ENCODE data around the gene PARD3B.
"Not testable (repeated sequence)": the region's sequence is repeated elsewhere in the genome, so short reads cannot be mapped to it uniquely, and the experiment has no call there.

PARD3B gene

DNA sequence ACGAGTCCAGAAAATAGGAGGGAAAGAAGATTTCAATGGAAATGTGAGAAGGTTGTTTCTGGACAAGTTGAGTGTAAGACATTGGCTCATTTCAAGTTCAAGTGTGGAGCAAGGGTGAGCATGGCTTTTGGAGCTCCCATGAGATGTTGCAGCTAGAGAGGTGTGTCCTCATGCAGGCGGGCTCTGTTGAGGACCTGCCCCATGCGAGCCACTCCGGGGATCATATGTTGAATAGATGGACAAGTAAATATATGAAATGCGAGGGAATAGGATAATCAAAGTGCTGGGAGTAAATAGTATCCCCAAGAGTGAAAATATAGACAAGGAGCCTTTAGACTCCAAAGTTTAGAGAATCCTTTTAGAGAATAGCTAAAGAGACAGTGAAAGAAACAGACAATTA, 936.6 kb downstream of the PARD3B start:
- no peak for DNase-seq

GRCh38 chr2:205482399-205483081, 937.3 kb downstream of the PARD3B start:
- peak; percentile 35 for DNase-seq

DNA sequence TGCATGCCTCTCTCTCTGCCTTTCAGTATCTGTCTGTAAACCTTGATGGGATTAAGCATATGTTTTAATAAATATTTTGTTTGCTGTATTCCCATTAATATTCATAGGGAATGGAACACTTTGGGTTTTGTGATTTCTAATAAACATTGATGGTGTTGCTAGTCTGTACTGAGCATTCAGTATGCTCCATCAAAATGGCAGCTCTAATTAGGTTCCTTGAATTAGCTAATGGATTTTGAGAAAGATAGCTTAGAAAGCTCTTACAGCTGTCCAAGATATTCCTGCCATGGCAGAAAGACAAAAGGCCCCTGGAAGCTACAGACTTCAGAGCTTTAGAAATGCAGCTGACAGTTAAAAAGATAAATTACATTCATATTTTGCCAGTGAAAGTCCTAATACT, 937.8 kb downstream of the PARD3B start:
- no peak for DNase-seq

GRCh38 chr2:205484215-205484614, 938.9 kb downstream of the PARD3B start:
- DNase-seq = no peak

DNA sequence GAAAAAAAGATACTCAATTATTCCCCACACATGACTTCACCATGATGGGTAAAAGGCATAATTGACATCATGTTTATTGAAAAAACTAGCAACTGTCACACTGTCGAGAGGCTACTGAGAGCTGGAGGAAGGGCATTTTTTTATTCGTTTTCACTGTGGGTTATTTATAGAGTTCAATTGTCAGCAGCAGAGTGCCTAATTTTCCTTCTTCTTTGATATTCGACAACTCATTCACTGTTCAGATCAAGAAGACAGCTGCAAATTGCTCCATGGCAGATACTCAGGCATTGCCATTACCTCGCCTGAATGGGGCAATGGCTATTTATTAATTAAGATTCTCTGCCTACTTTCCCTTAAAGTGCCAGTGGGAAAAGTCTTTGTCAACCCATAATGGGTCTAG, 939.5 kb downstream of the PARD3B start:
- DNase-seq = no peak

DNA sequence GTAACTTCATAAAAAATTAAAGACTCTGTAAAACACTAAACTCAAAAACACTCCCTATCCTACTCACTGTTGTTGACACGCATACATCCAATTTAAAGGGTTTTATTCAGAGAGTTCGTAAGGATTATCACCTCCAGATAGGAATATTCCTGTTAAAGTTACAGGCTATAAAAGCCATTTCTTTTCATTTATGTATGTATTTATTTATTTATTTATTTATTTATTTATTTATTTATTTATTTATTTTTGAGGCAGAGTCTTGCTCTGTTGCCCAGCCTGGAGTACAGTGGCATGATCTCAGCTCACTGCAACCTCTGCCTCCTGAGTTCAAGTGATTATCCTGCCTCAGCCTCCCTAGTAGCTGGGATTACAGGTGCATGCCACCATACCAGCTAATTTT, 948.3 kb downstream of the PARD3B start:
- not testable (repeated sequence) for DNase-seq

GRCh38 chr2:205494537-205495235, 949.4 kb downstream of the PARD3B start:
- DNase-seq = peak; percentile 54

DNA sequence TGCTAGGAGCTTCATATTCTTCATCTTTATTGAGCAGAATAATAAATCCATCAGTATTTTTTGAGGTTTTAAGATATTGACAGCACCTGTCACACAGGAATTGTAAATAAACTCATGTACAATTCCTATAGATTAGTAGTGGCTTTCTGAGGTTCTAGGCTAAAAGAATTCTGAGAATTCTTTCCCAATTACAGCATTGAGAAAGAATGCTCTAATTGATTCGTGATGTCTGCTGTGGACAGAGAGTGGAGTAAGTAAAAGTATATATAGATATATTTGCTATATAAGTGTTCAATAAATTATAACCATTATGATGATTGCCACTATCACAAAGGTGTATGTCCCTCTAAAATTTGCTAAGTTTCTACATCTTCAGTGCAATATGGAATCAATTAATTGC, 950.5 kb downstream of the PARD3B start:
- DNase-seq = peak; percentile 72

- no peak for DNase-seq
These were observed 951.1 kb downstream of the PARD3B start for GRCh38 chr2:205496370-205496769.

GRCh38 chr2:205496772-205497171, 951.5 kb downstream of the PARD3B start:
- DNase-seq = peak; percentile 96

DNA sequence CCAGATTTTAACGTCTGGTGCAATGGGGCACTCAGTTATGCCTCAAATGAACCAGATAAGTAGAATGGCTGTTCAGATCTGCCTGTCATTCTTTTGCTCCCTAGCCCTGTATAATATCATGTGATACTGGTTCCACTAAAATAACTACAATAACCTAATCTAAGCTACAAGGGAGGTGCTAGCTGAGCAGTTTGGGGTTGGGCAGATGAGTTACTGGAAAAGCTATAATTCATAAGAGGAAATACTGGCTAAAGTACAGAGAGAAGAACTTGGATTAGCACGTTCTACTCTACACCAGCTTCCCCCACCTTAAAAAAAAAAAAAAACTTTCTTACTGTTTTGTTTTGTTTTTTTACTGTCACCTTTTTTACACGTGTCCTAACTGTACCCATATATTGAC, 953.7 kb downstream of the PARD3B start:
- DNase-seq = no peak

DNA sequence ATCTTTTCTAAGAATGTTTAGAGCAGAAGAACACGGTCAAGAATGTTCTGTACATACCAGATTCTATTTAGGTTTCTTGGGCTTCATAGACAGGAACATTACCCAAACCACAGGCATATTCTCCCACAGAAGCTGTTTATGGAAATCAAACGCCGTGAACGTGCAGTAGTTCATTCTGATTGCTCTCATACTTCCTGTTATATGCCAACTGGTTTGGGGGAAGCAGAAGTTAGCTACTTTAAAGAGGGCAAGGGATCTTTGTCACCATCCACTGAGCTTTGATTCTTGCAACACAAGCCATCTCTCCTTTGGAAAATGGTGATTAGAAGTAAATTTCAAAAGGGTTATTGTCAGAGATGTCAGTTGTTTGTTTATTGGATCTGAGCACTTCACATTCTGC, 954.8 kb downstream of the PARD3B start:
- no peak for DNase-seq

DNA sequence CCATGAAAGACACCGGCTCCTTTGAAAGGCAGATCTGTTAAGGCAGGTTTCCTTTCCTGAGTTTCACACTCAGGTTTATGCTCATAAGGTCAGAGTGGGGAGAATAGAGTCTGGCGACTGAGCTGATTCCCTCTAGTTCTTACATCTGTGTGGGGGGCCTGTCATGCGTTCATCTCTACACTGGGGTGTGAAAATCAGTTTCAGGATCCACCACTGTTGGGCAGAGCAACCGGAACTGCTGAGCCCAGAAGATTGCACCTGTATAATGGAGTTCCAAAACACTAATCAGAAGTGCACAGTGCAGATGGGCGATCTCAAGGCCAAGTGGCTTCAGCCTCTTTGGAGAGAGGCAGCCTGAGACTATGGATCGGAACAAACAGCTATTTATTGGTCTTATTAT, 955.7 kb downstream of the PARD3B start:
- no peak for DNase-seq

DNA sequence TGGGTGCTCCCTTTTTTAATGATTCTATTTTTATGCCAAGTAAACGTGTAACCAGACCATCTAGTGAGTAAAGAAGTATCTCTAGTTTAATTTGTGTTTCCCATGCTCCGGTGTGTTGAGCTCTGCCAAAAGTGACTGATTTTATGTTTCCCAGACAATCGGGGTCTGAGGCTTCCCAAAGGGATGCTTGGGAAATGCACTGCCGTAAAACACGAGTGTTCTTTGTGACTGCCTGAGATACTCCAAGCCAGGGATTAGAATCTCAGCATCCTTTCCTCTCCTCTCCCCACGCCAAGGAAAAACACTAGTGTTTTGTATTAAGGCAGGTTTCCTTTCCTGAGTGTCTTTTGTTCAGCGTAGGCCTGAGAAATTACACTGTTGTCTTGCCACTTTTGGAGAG, 956.6 kb downstream of the PARD3B start:
- no peak for DNase-seq

DNA sequence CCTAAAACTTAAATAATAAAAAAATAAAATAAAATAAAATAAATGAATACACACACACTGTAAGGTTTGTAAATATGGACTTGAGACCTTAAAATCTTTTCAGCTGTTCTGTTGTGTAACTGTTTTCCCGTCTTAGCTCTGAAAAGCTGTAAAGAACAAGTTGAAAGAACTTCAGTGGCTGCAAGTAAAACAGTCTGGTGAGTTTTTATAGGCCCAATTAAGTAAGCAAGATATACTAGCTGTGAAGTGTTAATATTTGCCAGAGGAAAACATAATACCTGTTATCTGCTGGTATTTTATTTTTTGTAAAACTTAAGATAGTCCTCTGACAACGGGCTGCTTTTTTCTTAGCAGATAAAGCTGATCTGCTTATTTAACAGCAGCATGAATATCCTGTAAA, 960.1 kb downstream of the PARD3B start:
- no peak for DNase-seq

- no peak for DNase-seq
These were observed 964.4 kb downstream of the PARD3B start for GRCh38 chr2:205509655-205510054.

- no peak for DNase-seq
These were observed 965.1 kb downstream of the PARD3B start for GRCh38 chr2:205510345-205510744.

GRCh38 chr2:205511221-205511620, 965.9 kb downstream of the PARD3B start:
- peak; percentile 88 for DNase-seq

DNA sequence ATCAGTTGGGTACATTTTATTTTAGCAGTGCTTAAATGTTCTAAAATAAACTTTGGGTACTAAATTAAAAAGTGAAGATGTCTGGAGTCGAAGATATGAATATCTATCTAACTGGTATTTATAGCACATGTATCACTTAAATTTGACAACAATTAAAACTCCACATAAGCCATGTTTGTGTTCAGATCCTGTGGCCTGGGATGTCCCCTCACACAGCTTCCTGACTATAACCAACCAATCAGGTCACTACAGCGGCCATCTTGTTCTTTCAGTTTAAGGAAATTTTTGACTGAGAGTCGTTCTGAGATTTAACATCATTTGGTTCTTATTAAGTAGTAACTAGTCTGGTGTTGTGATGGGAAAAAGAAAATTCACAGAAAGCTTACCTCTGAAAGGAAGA, 966.4 kb downstream of the PARD3B start:
- DNase-seq = peak; percentile 80

DNA sequence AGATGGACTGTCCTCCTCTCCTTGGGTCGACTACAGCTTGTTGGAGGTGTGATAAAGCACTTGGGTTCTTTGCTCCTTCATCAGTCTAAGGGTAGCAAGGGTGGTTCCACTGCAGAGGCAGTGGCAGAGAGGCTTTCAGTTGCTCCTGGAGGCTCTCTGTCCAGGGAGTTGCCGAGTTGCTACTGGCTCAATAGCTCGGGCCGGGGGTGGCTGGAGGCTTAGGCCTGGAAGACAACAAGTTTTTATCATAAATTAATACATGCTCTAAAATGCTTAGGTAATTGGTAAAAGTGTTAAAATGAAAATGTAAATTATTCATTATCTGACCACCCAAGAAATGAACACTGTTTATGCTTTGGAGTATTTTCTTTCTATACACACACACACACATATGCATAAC, 975.0 kb downstream of the PARD3B start:
- DNase-seq = no peak

DNA sequence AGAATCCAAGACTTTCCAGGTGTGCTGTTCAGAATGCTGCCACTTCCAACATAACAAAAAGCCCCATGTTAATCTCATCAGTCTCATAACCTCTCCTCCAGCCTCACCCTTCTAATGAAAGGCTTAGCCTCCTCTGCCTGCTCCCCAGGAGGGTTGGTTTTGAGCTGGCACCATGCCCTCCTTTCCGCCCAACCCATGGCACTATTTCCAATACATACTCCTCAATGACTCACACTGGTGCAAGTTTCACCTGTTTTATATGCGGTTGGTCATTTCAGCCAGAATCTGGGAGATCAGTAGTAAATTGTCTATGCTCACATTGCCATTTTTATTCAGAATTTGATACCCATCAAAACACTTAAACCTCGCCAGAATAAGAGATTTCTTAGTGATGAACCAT, 979.4 kb downstream of the PARD3B start:
- no peak for DNase-seq

- peak; percentile 26 for DNase-seq
These were observed 982.5 kb downstream of the PARD3B start for GRCh38 chr2:205527801-205528200.

GRCh38 chr2:205531072-205531471, 985.8 kb downstream of the PARD3B start:
- no peak for DNase-seq

- DNase-seq = no peak
These were observed 986.3 kb downstream of the PARD3B start for GRCh38 chr2:205531489-205532148.
